ENCODE measurements around the gene PPP3R1.

PPP3R1 gene

GRCh38 chr2:68231061-68231372 is 21.3 kb downstream of the PPP3R1 start:
- no peak for DNase-seq (ENCODE audit: low spot score)

- DNase-seq (ENCODE audit: low spot score), result no peak
These were observed 21.9 kb downstream of the PPP3R1 start for GRCh38 chr2:68230241-68231060.

GRCh38 chr2:68226794-68227193 is 25.5 kb downstream of the PPP3R1 start:
- DNase-seq (ENCODE audit: low spot score), result no peak

- DNase-seq (ENCODE audit: low spot score), result peak; percentile 57
These were observed 27.2 kb downstream of the PPP3R1 start for GRCh38 chr2:68225119-68225632.

- no peak for DNase-seq (ENCODE audit: low spot score)
These were observed 28.9 kb downstream of the PPP3R1 start for GRCh38 chr2:68223419-68223818.

- no peak for DNase-seq (ENCODE audit: low spot score)
These were observed 30.0 kb downstream of the PPP3R1 start for GRCh38 chr2:68222287-68222686.

- DNase-seq (ENCODE audit: low spot score), result no peak
These were observed 33.9 kb downstream of the PPP3R1 start for GRCh38 chr2:68218343-68218901.

GRCh38 chr2:68217729-68218128 is 34.6 kb downstream of the PPP3R1 start:
- DNase-seq (ENCODE audit: low spot score), result no peak

- DNase-seq (ENCODE audit: low spot score), result no peak
These were observed 35.6 kb downstream of the PPP3R1 start for GRCh38 chr2:68216454-68217310.

GRCh38 chr2:68214381-68214780 is 38.0 kb downstream of the PPP3R1 start:
- no peak for DNase-seq (ENCODE audit: low spot score)

- DNase-seq (ENCODE audit: low spot score), result no peak
These were observed 45.5 kb downstream of the PPP3R1 start for GRCh38 chr2:68206793-68207192.

GRCh38 chr2:68203587-68203986 is 48.7 kb downstream of the PPP3R1 start:
- no peak for DNase-seq (ENCODE audit: low spot score)

- no peak for DNase-seq (ENCODE audit: low spot score)
These were observed 52.1 kb downstream of the PPP3R1 start for GRCh38 chr2:68200157-68200787.

- no peak for DNase-seq (ENCODE audit: low spot score)
These were observed 56.1 kb downstream of the PPP3R1 start for GRCh38 chr2:68196120-68196716.

GRCh38 chr2:68195096-68195495 is 57.2 kb downstream of the PPP3R1 start:
- no peak for DNase-seq (ENCODE audit: low spot score)

GRCh38 chr2:68193787-68194372 is 58.5 kb downstream of the PPP3R1 start:
- DNase-seq (ENCODE audit: low spot score), result no peak

GRCh38 chr2:68193144-68193543 is 59.2 kb downstream of the PPP3R1 start:
- DNase-seq (ENCODE audit: low spot score), result no peak

- no peak for DNase-seq (ENCODE audit: low spot score)
These were observed 61.2 kb downstream of the PPP3R1 start for GRCh38 chr2:68190991-68191731.

GRCh38 chr2:68189991-68190784 is 62.1 kb downstream of the PPP3R1 start:
- no peak for DNase-seq (ENCODE audit: low spot score)

- no peak for DNase-seq (ENCODE audit: low spot score)
These were observed 63.5 kb downstream of the PPP3R1 start for GRCh38 chr2:68188831-68189230.

Data from Ammon's horn (tissue), 1 donor.